Measurements from ENCODE around the gene MSI2. TPM values are rescaled to one million over a fixed set of nuclear protein-coding genes. Genes with fewer than 3 reads are reported as not detected.

Gene MSI2
- total and polyA plus RNA-seq, 9 of the 15 experiments (the other 6 are each of a cell fraction or from before 2014, with no cell fraction given): 4.6 to 61.8 (median 42.4) TPM

- no peak for TF ChIP-seq POLR2AphosphoS5 (IDR thresholded peaks at IDR 0.05; ENCODE audit: control insufficient read depth, insufficient read depth, low read depth, low read length)
- no peak for TF ChIP-seq HNRNPL (IDR thresholded peaks at IDR 0.05; ENCODE audit: low read depth, low read length)
- 0 out of 2 replicates have a peak, but pooled peaks have one; percentile 38 for TF ChIP-seq ZNF41 (CRISPR knock-in tag; conservative IDR thresholded peaks at IDR 0.05)
- TF ChIP-seq HEY1 (CRISPR knock-in tag; IDR thresholded peaks at IDR 0.05; ENCODE audit: borderline replicate concordance): no peak
- TF ChIP-seq PRDM10 (IDR thresholded peaks at IDR 0.05; ENCODE audit: partially characterized antibody): no peak
- no peak for TF ChIP-seq ZNF212 (CRISPR knock-in tag; IDR thresholded peaks at IDR 0.05)
- peak; percentile 52; the same call in 1 of the 2 replicates for TF ChIP-seq USF2 (CRISPR knock-in tag; IDR thresholded peaks at IDR 0.05)
- TF ChIP-seq KAT7 (CRISPR knock-in tag; IDR thresholded peaks at IDR 0.05; ENCODE audit: borderline replicate concordance): no peak
- no peak; the same call in 1 of the 2 replicates for TF ChIP-seq NCOR1 (IDR thresholded peaks at IDR 0.05)
- no peak for TF ChIP-seq ZNF699 (CRISPR knock-in tag; IDR thresholded peaks at IDR 0.05; ENCODE audit: insufficient replicate concordance)
- no peak; the same call in 1 of the 2 replicates for TF ChIP-seq MEF2D (tag; conservative IDR thresholded peaks at IDR 0.05; ENCODE audit: low read depth)
- TF ChIP-seq OTX1 (CRISPR knock-in tag; IDR thresholded peaks at IDR 0.05): peak; percentile 78; the same call in 1 of the 2 replicates
- no peak for TF ChIP-seq E2F3 (CRISPR knock-in tag; IDR thresholded peaks at IDR 0.05)
- TF ChIP-seq CTBP1 (IDR thresholded peaks at IDR 0.05; ENCODE audit: borderline replicate concordance): peak; percentile 81; the same call in 1 of the 2 replicates
- 0 out of 2 replicates have a peak, but pooled peaks have one; percentile 58 for TF ChIP-seq MTA3 (IDR thresholded peaks at IDR 0.05; ENCODE audit: borderline replicate concordance)
- TF ChIP-seq ZNF592 (IDR thresholded peaks at IDR 0.05): peak; percentile 78
- no peak for TF ChIP-seq ZNF398 (CRISPR knock-in tag; IDR thresholded peaks at IDR 0.05)
These were observed 203.1 kb downstream of the MSI2 start (continued) for GRCh38 chr17:57459286-57459915.

All from K562 (cell line).